NOMO-1 treated with dmso at 0.1 percent for 144 hours (cell line): Measurements from ENCODE around the gene MBOAT2.
"Not testable (repeated sequence)": the region's sequence is repeated elsewhere in the genome, so short reads cannot be mapped to it uniquely, and the experiment has no call there.

Experiments used
- DNase-seq: peaks from one replicate; lab custom pipeline; 2025; ENCODE audit not compliant: unreplicated experiment; lab: John Stamatoyannopoulos, UW

The MBOAT2 gene

GRCh38 chr2:8897206-8897605, 106.3 kb downstream of the MBOAT2 start:
- not testable (repeated sequence) for DNase-seq

GRCh38 chr2:8896671-8897070, 106.8 kb downstream of the MBOAT2 start:
- not testable (repeated sequence) for DNase-seq

GRCh38 chr2:8895087-8895912, 108.2 kb downstream of the MBOAT2 start:
- DNase-seq = not testable (repeated sequence)

- no peak for DNase-seq
Observed at GRCh38 chr2:8893978-8894820, 109.3 kb downstream of the MBOAT2 start.

- no peak for DNase-seq
Observed at GRCh38 chr2:8893474-8893873, 110.0 kb downstream of the MBOAT2 start.

GRCh38 chr2:8892111-8892510, 111.4 kb downstream of the MBOAT2 start:
- no peak for DNase-seq

- no peak for DNase-seq
Observed at GRCh38 chr2:8889978-8890377, 113.5 kb downstream of the MBOAT2 start.

GRCh38 chr2:8888963-8889362, 114.5 kb downstream of the MBOAT2 start:
- DNase-seq = no peak

- no peak for DNase-seq
Observed at GRCh38 chr2:8886876-8887275, 116.6 kb downstream of the MBOAT2 start.

- DNase-seq = no peak
Observed at GRCh38 chr2:8886202-8886518, 117.3 kb downstream of the MBOAT2 start.

GRCh38 chr2:8885449-8886201, 117.9 kb downstream of the MBOAT2 start:
- DNase-seq = no peak

GRCh38 chr2:8884812-8885211, 118.7 kb downstream of the MBOAT2 start:
- no peak for DNase-seq

- no peak for DNase-seq
Observed at GRCh38 chr2:8882094-8882493, 121.4 kb downstream of the MBOAT2 start.

GRCh38 chr2:8877894-8878293, 125.6 kb downstream of the MBOAT2 start:
- DNase-seq = no peak

- no peak for DNase-seq
Observed at GRCh38 chr2:8877332-8877731, 126.2 kb downstream of the MBOAT2 start.

GRCh38 chr2:8876628-8877027, 126.9 kb downstream of the MBOAT2 start:
- no peak for DNase-seq

- no peak for DNase-seq
Observed at GRCh38 chr2:8872821-8873432, 130.6 kb downstream of the MBOAT2 start.

GRCh38 chr2:8870441-8870840, 133.0 kb downstream of the MBOAT2 start:
- no peak for DNase-seq

GRCh38 chr2:8867363-8867762, 136.1 kb downstream of the MBOAT2 start:
- no peak for DNase-seq

GRCh38 chr2:8863331-8863953, 140.0 kb downstream of the MBOAT2 start:
- no peak for DNase-seq

GRCh38 chr2:8862230-8862629, 141.3 kb downstream of the MBOAT2 start:
- DNase-seq = no peak
